Activated T-cell treated with anti-CD3 and anti-CD28 coated beads, Interleukin-2, amount 50 U/mL, for 4 hours (primary cell): ENCODE results near the gene DDX10. TPM values are rescaled to one million over a fixed set of nuclear protein-coding genes. Genes with fewer than 3 reads are reported as not detected.

Experiments
- ATAC-seq, 2 donors: fragments of 200-7000 bp; cut with Tn5 transposase; one replicate each; pipeline ENCODE4 v1.10.0; 2021
- DNase-seq: peaks from one replicate; pipeline ENCODE4 v3.0.0-alpha.2; 2020
- H3K27me3 Mint-ChIP-seq: one replicate; pipeline ENCODE4 v1.8.0; 2021; ENCODE audit warnings: low read depth, mixed read lengths
- H3K36me3 Mint-ChIP-seq: one replicate; pipeline ENCODE4 v1.8.0; 2022; ENCODE audit warnings: mixed read lengths; ENCODE audit not compliant: insufficient read depth
- H3K4me1 Mint-ChIP-seq: one replicate; pipeline ENCODE4 v1.8.0; 2021; ENCODE audit warnings: low read depth, mixed read lengths
- H3K4me3 Mint-ChIP-seq: one replicate; pipeline ENCODE4 v1.8.0; 2021; ENCODE audit warnings: mild to moderate bottlenecking, moderate library complexity, mixed read lengths
- H3K9me3 Mint-ChIP-seq: one replicate; pipeline ENCODE4 v1.8.0; 2021; ENCODE audit warnings: mixed read lengths
- total RNA-seq, 3 donors: library from RNA; stranded (reverse); gene quantifications; one replicate each; pipeline ENCODE4 v1.2.1, GENCODE V29; 2021

Gene DDX10
- total RNA-seq, 3 donors from 2014 or later, result 85.7 to 94.2 (median 91.8) TPM

GRCh38 chr11:108906329-108906728 lies 241.5 kb downstream of the DDX10 start:
- Mint-ChIP-seq H3K4me3 (no peak overlapping the region), H3K27me3 (no peaks in the 10 kb centered on the region), H3K4me1 (peaks cover 2% of the 10 kb centered on the region), H3K9me3 (no peaks in the 10 kb centered on the region), H3K36me3 (peaks cover 19% of the 10 kb centered on the region)
- no peak for ATAC-seq
- DNase-seq, result no peak

GRCh38 chr11:108906826-108907225 lies 242.0 kb downstream of the DDX10 start:
- DNase-seq, result no peak
- H3K9me3 Mint-ChIP-seq, result no peaks in the 10 kb centered on the region
- H3K4me3 Mint-ChIP-seq, result no peak overlapping the region
- H3K4me1 Mint-ChIP-seq, result peaks cover 2% of the 10 kb centered on the region
- no peak for ATAC-seq
- peaks cover 19% of the 10 kb centered on the region for H3K36me3 Mint-ChIP-seq
- H3K27me3 Mint-ChIP-seq, result no peaks in the 10 kb centered on the region

GRCh38 chr11:108909041-108909440 lies 244.2 kb downstream of the DDX10 start:
- DNase-seq (no peak), ATAC-seq (no peak)
- Mint-ChIP-seq H3K4me1 (peaks cover 2% of the 10 kb centered on the region), H3K27me3 (no peaks in the 10 kb centered on the region), H3K9me3 (no peaks in the 10 kb centered on the region), H3K36me3 (peaks cover 15% of the 10 kb centered on the region), H3K4me3 (no peak overlapping the region)

GRCh38 chr11:108909921-108910320 lies 245.1 kb downstream of the DDX10 start:
- no peak overlapping the region for H3K4me3 Mint-ChIP-seq
- H3K9me3 Mint-ChIP-seq, result no peaks in the 10 kb centered on the region
- peaks cover 13% of the 10 kb centered on the region for H3K36me3 Mint-ChIP-seq
- H3K27me3 Mint-ChIP-seq, result no peaks in the 10 kb centered on the region
- no peak for ATAC-seq
- peaks cover 2% of the 10 kb centered on the region for H3K4me1 Mint-ChIP-seq
- DNase-seq, result no peak

GRCh38 chr11:108912581-108912980 lies 247.7 kb downstream of the DDX10 start:
- H3K27me3 Mint-ChIP-seq, result no peaks in the 10 kb centered on the region
- no peaks in the 10 kb centered on the region for H3K9me3 Mint-ChIP-seq
- ATAC-seq, result no peak
- peaks cover 3% of the 10 kb centered on the region for H3K4me1 Mint-ChIP-seq
- H3K36me3 Mint-ChIP-seq, result peaks cover 20% of the 10 kb centered on the region
- no peak for DNase-seq
- H3K4me3 Mint-ChIP-seq, result no peak overlapping the region

GRCh38 chr11:108913204-108913603 lies 248.3 kb downstream of the DDX10 start:
- H3K4me1 Mint-ChIP-seq, result peaks cover 3% of the 10 kb centered on the region
- peaks cover 23% of the 10 kb centered on the region for H3K36me3 Mint-ChIP-seq
- H3K27me3 Mint-ChIP-seq, result no peaks in the 10 kb centered on the region
- ATAC-seq (no peak), DNase-seq (no peak)
- H3K4me3 Mint-ChIP-seq, result no peak overlapping the region
- no peaks in the 10 kb centered on the region for H3K9me3 Mint-ChIP-seq

GRCh38 chr11:108914211-108914610 lies 249.3 kb downstream of the DDX10 start:
- no peaks in the 10 kb centered on the region for H3K9me3 Mint-ChIP-seq
- ATAC-seq, result no peak
- H3K4me3 Mint-ChIP-seq, result no peak overlapping the region
- H3K4me1 Mint-ChIP-seq, result peaks cover 3% of the 10 kb centered on the region
- DNase-seq, result no peak
- H3K27me3 Mint-ChIP-seq, result no peaks in the 10 kb centered on the region
- H3K36me3 Mint-ChIP-seq, result peaks cover 26% of the 10 kb centered on the region

- Mint-ChIP-seq H3K4me3 (no peak overlapping the region), H3K27me3 (no peaks in the 10 kb centered on the region), H3K4me1 (peaks cover 1% of the 10 kb centered on the region), H3K36me3 (peaks cover 28% of the 10 kb centered on the region), H3K9me3 (no peaks in the 10 kb centered on the region)
- no peak for ATAC-seq
- no peak for DNase-seq
These were observed 250.1 kb downstream of the DDX10 start for GRCh38 chr11:108914981-108915380.

GRCh38 chr11:108915666-108916065 lies 250.8 kb downstream of the DDX10 start:
- Mint-ChIP-seq H3K36me3 (peaks cover 31% of the 10 kb centered on the region), H3K4me1 (peaks cover 1% of the 10 kb centered on the region), H3K27me3 (no peaks in the 10 kb centered on the region), H3K9me3 (no peaks in the 10 kb centered on the region), H3K4me3 (no peak overlapping the region)
- DNase-seq (no peak), ATAC-seq (no peak)

- no peaks in the 10 kb centered on the region for H3K9me3 Mint-ChIP-seq
- H3K36me3 Mint-ChIP-seq, result peaks cover 29% of the 10 kb centered on the region
- H3K4me1 Mint-ChIP-seq, result peaks cover 1% of the 10 kb centered on the region
- ATAC-seq (no peak), DNase-seq (no peak)
- H3K27me3 Mint-ChIP-seq, result no peaks in the 10 kb centered on the region
- H3K4me3 Mint-ChIP-seq, result no peak overlapping the region
These were observed 251.4 kb downstream of the DDX10 start for GRCh38 chr11:108916290-108916689.

GRCh38 chr11:108916935-108917334 lies 252.1 kb downstream of the DDX10 start:
- no peak for ATAC-seq
- Mint-ChIP-seq H3K9me3 (no peaks in the 10 kb centered on the region), H3K27me3 (no peaks in the 10 kb centered on the region), H3K4me3 (no peak overlapping the region), H3K4me1 (peaks cover 1% of the 10 kb centered on the region), H3K36me3 (peaks cover 33% of the 10 kb centered on the region)
- DNase-seq, result no peak

GRCh38 chr11:108921211-108921610 lies 256.3 kb downstream of the DDX10 start:
- ATAC-seq (no peak), DNase-seq (no peak)
- no peak overlapping the region for H3K4me3 Mint-ChIP-seq
- peaks cover 1% of the 10 kb centered on the region for H3K4me1 Mint-ChIP-seq
- H3K36me3 Mint-ChIP-seq, result peaks cover 51% of the 10 kb centered on the region
- H3K9me3 Mint-ChIP-seq, result no peaks in the 10 kb centered on the region
- H3K27me3 Mint-ChIP-seq, result no peaks in the 10 kb centered on the region

GRCh38 chr11:108922241-108922640 lies 257.4 kb downstream of the DDX10 start:
- no peak for DNase-seq
- H3K4me3 Mint-ChIP-seq, result no peak overlapping the region
- H3K9me3 Mint-ChIP-seq, result no peaks in the 10 kb centered on the region
- no peak for ATAC-seq
- no peaks in the 10 kb centered on the region for H3K4me1 Mint-ChIP-seq
- H3K36me3 Mint-ChIP-seq, result peaks cover 49% of the 10 kb centered on the region
- no peaks in the 10 kb centered on the region for H3K27me3 Mint-ChIP-seq

GRCh38 chr11:108923413-108923812 lies 258.5 kb downstream of the DDX10 start:
- H3K9me3 Mint-ChIP-seq, result no peaks in the 10 kb centered on the region
- H3K27me3 Mint-ChIP-seq, result no peaks in the 10 kb centered on the region
- peaks cover 49% of the 10 kb centered on the region for H3K36me3 Mint-ChIP-seq
- no peak for DNase-seq
- no peak overlapping the region for H3K4me3 Mint-ChIP-seq
- no peak for ATAC-seq
- no peaks in the 10 kb centered on the region for H3K4me1 Mint-ChIP-seq

- no peaks in the 10 kb centered on the region for H3K27me3 Mint-ChIP-seq
- no peak for ATAC-seq
- no peak overlapping the region for H3K4me3 Mint-ChIP-seq
These were observed 261.4 kb downstream of the DDX10 start for GRCh38 chr11:108926171-108926840.

More at GRCh38 chr11:108926171-108926840, 261.4 kb downstream of the DDX10 start:
- no peak for DNase-seq
- no peaks in the 10 kb centered on the region for H3K4me1 Mint-ChIP-seq
- peaks cover 37% of the 10 kb centered on the region for H3K36me3 Mint-ChIP-seq
- H3K9me3 Mint-ChIP-seq, result no peaks in the 10 kb centered on the region
